Middle frontal gyrus (tissue), 1 donor: Measurements from ENCODE around the gene SNRPA1.

ENCODE experiments used
- DNase-seq: peaks from one replicate; pipeline ENCODE4 v3.0.0-alpha.2; 2015; ENCODE audit warnings: low spot score; ENCODE audit errors: extremely low spot score

The SNRPA1 gene

GRCh38 chr15:101320501-101321052 is 25.5 kb upstream of the SNRPA1 start:
- DNase-seq = no peak

GRCh38 chr15:101318839-101319238 is 23.8 kb upstream of the SNRPA1 start:
- no peak for DNase-seq

- DNase-seq = no peak
Measured at GRCh38 chr15:101318147-101318819, 23.2 kb upstream of the SNRPA1 start.

GRCh38 chr15:101317336-101317872 is 22.4 kb upstream of the SNRPA1 start:
- DNase-seq = no peak

- no peak for DNase-seq
Measured at GRCh38 chr15:101316529-101316928, 21.5 kb upstream of the SNRPA1 start.

- DNase-seq = no peak
Measured at GRCh38 chr15:101315736-101316135, 20.7 kb upstream of the SNRPA1 start.

- no peak for DNase-seq
Measured at GRCh38 chr15:101314336-101315125, 19.5 kb upstream of the SNRPA1 start.

- DNase-seq = no peak
Measured at GRCh38 chr15:101313041-101313761, 18.2 kb upstream of the SNRPA1 start.

- DNase-seq = no peak
Measured at GRCh38 chr15:101310508-101310907, 15.5 kb upstream of the SNRPA1 start.

GRCh38 chr15:101310161-101310480 is 15.1 kb upstream of the SNRPA1 start:
- no peak for DNase-seq

- DNase-seq = no peak
Measured at GRCh38 chr15:101309436-101310160, 14.6 kb upstream of the SNRPA1 start.

GRCh38 chr15:101308604-101309435 is 13.8 kb upstream of the SNRPA1 start:
- no peak for DNase-seq

- no peak for DNase-seq
Measured at GRCh38 chr15:101307897-101308603, 13.0 kb upstream of the SNRPA1 start.

- DNase-seq = no peak
Measured at GRCh38 chr15:101307048-101307896, 12.2 kb upstream of the SNRPA1 start.

GRCh38 chr15:101306341-101307047 is 11.4 kb upstream of the SNRPA1 start:
- DNase-seq = no peak

- no peak for DNase-seq
Measured at GRCh38 chr15:101305820-101306255, 10.8 kb upstream of the SNRPA1 start.

- no peak for DNase-seq
Measured at GRCh38 chr15:101303408-101303807, 8.4 kb upstream of the SNRPA1 start.
